ENCODE data around the gene SNX22.
A peak's percentile ranks its signal among the peaks of the same experiment; 100 is the strongest.

The SNX22 gene

GRCh38 chr15:64155802-64156651, 4.5 kb downstream of the SNX22 start:
- no peak overlapping the region for H3K27ac ChIP-seq (ENCODE audit: low read depth, low read length)
- H3K27me3 ChIP-seq (ENCODE audit: control insufficient read depth in 5 of 5, insufficient read depth in 4 of 5, low read length in 5 of 5), result peaks cover 0 to 17% (median 14%) of the 10 kb centered on the region in 5 donors
- H3K4me1 ChIP-seq (ENCODE audit: control insufficient read depth in 5 of 5, insufficient read depth in 5 of 5, low read length in 5 of 5), result peaks cover 2 to 40% (median 33%) of the 10 kb centered on the region in 5 donors
- H3K36me3 ChIP-seq (ENCODE audit: control insufficient read depth in 5 of 5, insufficient read depth in 5 of 5, low read length in 5 of 5), result peaks cover 0 to 60% (median 57%) of the 10 kb centered on the region in 5 donors
- H3K4me3 ChIP-seq (ENCODE audit: low read depth in 1 of 5, low read length in 5 of 5), result no peak overlapping the region
- no peak overlapping the region for H3K9ac ChIP-seq (ENCODE audit: low read length in 5 of 5)
- no peaks in the 10 kb centered on the region for H3K9me3 ChIP-seq (ENCODE audit: control insufficient read depth in 5 of 5, low read length in 5 of 5)

DNA sequence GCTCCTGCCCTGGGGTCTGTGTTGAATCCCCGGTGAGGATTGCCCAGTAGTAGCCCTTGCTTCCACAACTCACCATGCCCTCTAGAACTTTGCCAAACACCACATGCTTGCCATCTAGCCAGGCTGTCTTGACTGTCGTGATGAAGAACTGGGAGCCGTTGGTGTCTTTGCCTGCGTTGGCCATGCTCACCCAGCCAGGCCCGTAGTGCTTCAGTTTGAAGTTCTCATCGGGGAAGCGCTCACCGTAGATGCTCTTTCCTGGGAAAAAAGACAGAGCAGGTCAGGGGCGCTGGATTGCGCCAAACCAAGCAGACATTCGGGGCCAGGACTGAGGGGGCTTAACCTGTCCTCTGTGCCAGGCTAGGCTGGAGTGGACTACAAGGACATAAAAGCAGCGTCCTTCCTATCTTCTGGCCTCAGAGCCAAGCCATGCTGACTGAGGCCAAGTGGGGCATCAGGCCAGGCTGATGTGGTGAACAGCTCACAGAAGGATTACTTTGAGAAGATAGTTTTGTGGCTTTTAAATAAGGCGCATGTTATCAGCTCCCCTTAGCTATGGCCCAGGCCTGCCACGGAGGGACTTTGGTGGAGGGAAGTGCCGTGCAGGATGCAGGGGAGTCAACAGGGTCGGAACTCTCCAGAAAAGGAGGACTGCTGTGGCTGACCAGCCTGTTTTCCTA, 5.3 kb downstream of the SNX22 start:
- no peak overlapping the region for H3K9ac ChIP-seq (ENCODE audit: low read length in 5 of 5)
- peaks cover 0 to 15% (median 13%) of the 10 kb centered on the region in 5 donors for H3K27me3 ChIP-seq (ENCODE audit: control insufficient read depth in 5 of 5, insufficient read depth in 4 of 5, low read length in 5 of 5)
- peaks cover 4 to 40% (median 34%) of the 10 kb centered on the region in 5 donors for H3K4me1 ChIP-seq (ENCODE audit: control insufficient read depth in 5 of 5, insufficient read depth in 5 of 5, low read length in 5 of 5)
- H3K9me3 ChIP-seq (ENCODE audit: control insufficient read depth in 5 of 5, low read length in 5 of 5), result no peaks in the 10 kb centered on the region
- peaks cover 0 to 60% (median 57%) of the 10 kb centered on the region in 5 donors for H3K36me3 ChIP-seq (ENCODE audit: control insufficient read depth in 5 of 5, insufficient read depth in 5 of 5, low read length in 5 of 5)
- H3K27ac ChIP-seq (ENCODE audit: low read depth, low read length), result no peak overlapping the region
- no peak overlapping the region for H3K4me3 ChIP-seq (ENCODE audit: low read depth in 1 of 5, low read length in 5 of 5)

GRCh38 chr15:64157599-64158125, 6.1 kb downstream of the SNX22 start:
- Histone ChIP-seq H3K27ac (ENCODE audit: low read depth, low read length) (no peak overlapping the region), H3K4me1 (ENCODE audit: control insufficient read depth in 5 of 5, insufficient read depth in 5 of 5, low read length in 5 of 5) (peaks cover 7 to 38% (median 31%) of the 10 kb centered on the region in 5 donors), H3K9ac (ENCODE audit: low read length in 5 of 5) (no peak overlapping the region), H3K36me3 (ENCODE audit: control insufficient read depth in 5 of 5, insufficient read depth in 5 of 5, low read length in 5 of 5) (peaks cover 0 to 60% (median 57%) of the 10 kb centered on the region in 5 donors), H3K27me3 (ENCODE audit: control insufficient read depth in 5 of 5, insufficient read depth in 4 of 5, low read length in 5 of 5) (peaks cover 0 to 6% (median 5%) of the 10 kb centered on the region in 5 donors), H3K9me3 (ENCODE audit: control insufficient read depth in 5 of 5, low read length in 5 of 5) (no peaks in the 10 kb centered on the region), H3K4me3 (ENCODE audit: low read depth in 1 of 5, low read length in 5 of 5) (no peak overlapping the region)

DNA sequence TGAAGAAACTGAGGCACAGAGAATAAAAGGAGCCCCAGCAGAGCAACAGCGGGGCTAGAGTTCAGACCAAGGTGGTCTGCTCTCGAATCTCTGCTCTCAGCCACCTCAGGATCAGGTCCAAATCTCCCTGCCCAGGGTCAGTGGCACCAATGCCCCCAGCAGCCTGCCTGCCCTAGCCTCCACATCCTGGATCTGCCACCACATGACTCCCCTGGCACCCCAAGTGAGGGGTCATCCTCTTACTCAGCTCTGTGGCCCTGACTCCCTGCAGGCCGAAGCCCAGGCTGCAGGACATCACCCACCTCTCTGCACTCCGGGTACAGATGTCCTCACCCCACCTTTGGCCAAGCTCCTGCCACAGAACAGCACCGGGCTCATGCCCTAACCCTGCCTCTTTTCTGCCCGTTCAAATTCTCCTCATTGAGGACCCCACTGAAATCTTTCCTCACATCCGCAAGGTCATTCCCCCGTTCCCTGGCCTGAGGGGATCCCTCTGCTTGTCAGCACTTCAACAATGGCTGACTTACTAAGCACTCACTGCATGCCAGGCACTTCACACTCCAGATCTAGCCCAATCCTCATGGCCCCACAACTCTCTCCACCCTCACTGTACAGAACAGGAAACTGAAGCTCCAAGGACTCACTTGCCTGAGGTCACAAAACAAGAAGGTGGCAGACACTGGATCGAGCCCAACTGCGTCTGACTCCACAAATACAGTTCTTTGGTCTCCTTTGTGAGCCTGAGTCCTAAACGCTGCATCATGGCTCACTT, 7.0 kb downstream of the SNX22 start:
- Histone ChIP-seq H3K9ac (ENCODE audit: low read length in 5 of 5) (no peak overlapping the region), H3K36me3 (ENCODE audit: control insufficient read depth in 5 of 5, insufficient read depth in 5 of 5, low read length in 5 of 5) (peaks cover 0 to 60% (median 57%) of the 10 kb centered on the region in 5 donors), H3K27me3 (ENCODE audit: control insufficient read depth in 5 of 5, insufficient read depth in 4 of 5, low read length in 5 of 5) (no peaks in the 10 kb centered on the region), H3K4me1 (ENCODE audit: control insufficient read depth in 5 of 5, insufficient read depth in 5 of 5, low read length in 5 of 5) (peaks cover 5 to 34% (median 25%) of the 10 kb centered on the region in 5 donors), H3K27ac (ENCODE audit: low read depth, low read length) (no peak overlapping the region), H3K4me3 (ENCODE audit: low read depth in 1 of 5, low read length in 5 of 5) (no peak overlapping the region), H3K9me3 (ENCODE audit: control insufficient read depth in 5 of 5, low read length in 5 of 5) (no peaks in the 10 kb centered on the region)

- Histone ChIP-seq H3K4me1 (ENCODE audit: control insufficient read depth in 5 of 5, insufficient read depth in 5 of 5, low read length in 5 of 5) (peaks cover 5 to 37% (median 29%) of the 10 kb centered on the region in 5 donors), H3K9me3 (ENCODE audit: control insufficient read depth in 5 of 5, low read length in 5 of 5) (no peaks in the 10 kb centered on the region), H3K36me3 (ENCODE audit: control insufficient read depth in 5 of 5, insufficient read depth in 5 of 5, low read length in 5 of 5) (peaks cover 0 to 39% (median 36%) of the 10 kb centered on the region in 5 donors), H3K27me3 (ENCODE audit: control insufficient read depth in 5 of 5, insufficient read depth in 4 of 5, low read length in 5 of 5) (no peaks in the 10 kb centered on the region), H3K9ac (ENCODE audit: low read length in 5 of 5) (peak overlapping the region; percentile 53 to 92 (median 82)), H3K4me3 (ENCODE audit: low read depth in 1 of 5, low read length in 5 of 5) (peak overlapping the region; percentile 78 to 96 (median 85)), H3K27ac (ENCODE audit: low read depth, low read length) (peak overlapping the region; percentile 90)
These were observed 10.4 kb downstream of the SNX22 start for GRCh38 chr15:64161688-64162477.

GRCh38 chr15:64162478-64162868, 10.9 kb downstream of the SNX22 start:
- H3K4me3 ChIP-seq (ENCODE audit: low read depth in 1 of 5, low read length in 5 of 5), result peak overlapping the region; percentile 78 to 96 (median 85)
- H3K27ac ChIP-seq (ENCODE audit: low read depth, low read length), result peak overlapping the region; percentile 90
- H3K4me1 ChIP-seq (ENCODE audit: control insufficient read depth in 5 of 5, insufficient read depth in 5 of 5, low read length in 5 of 5), result peaks cover 5 to 37% (median 29%) of the 10 kb centered on the region in 5 donors
- H3K36me3 ChIP-seq (ENCODE audit: control insufficient read depth in 5 of 5, insufficient read depth in 5 of 5, low read length in 5 of 5), result peaks cover 0 to 33% (median 30%) of the 10 kb centered on the region in 5 donors
- H3K9me3 ChIP-seq (ENCODE audit: control insufficient read depth in 5 of 5, low read length in 5 of 5), result no peaks in the 10 kb centered on the region
- no peaks in the 10 kb centered on the region for H3K27me3 ChIP-seq (ENCODE audit: control insufficient read depth in 5 of 5, insufficient read depth in 4 of 5, low read length in 5 of 5)
- H3K9ac ChIP-seq (ENCODE audit: low read length in 5 of 5), result peak overlapping the region; percentile 53 to 92 (median 82)

- H3K36me3 ChIP-seq (ENCODE audit: control insufficient read depth in 5 of 5, insufficient read depth in 5 of 5, low read length in 5 of 5), result peaks cover 0 to 27% (median 24%) of the 10 kb centered on the region in 5 donors
- no peaks in the 10 kb centered on the region for H3K27me3 ChIP-seq (ENCODE audit: control insufficient read depth in 5 of 5, insufficient read depth in 4 of 5, low read length in 5 of 5)
- H3K9me3 ChIP-seq (ENCODE audit: control insufficient read depth in 5 of 5, low read length in 5 of 5), result no peaks in the 10 kb centered on the region
- H3K9ac ChIP-seq (ENCODE audit: low read length in 5 of 5), result peak within 1 kb of the TSS; percentile 66 to 92 (median 82)
- H3K4me1 ChIP-seq (ENCODE audit: control insufficient read depth in 5 of 5, insufficient read depth in 5 of 5, low read length in 5 of 5), result peaks cover 5 to 37% (median 29%) of the 10 kb centered on the region in 5 donors
- H3K27ac ChIP-seq (ENCODE audit: low read depth, low read length), result peak within 1 kb of the TSS; percentile 90
- H3K4me3 ChIP-seq (ENCODE audit: low read depth in 1 of 5, low read length in 5 of 5), result peak within 1 kb of the TSS; percentile 78 to 96 (median 85)
These were observed 11.5 kb downstream of the SNX22 start, which contains the start of gene PPIB for GRCh38 chr15:64162869-64163658. Gene PPIB, minus strand, starts transcription at chr15:64163022. Its CDS starts 36 bp downstream, at chr15:64162986.

- peaks cover 0 to 19% (median 16%) of the 10 kb centered on the region in 5 donors for H3K36me3 ChIP-seq (ENCODE audit: control insufficient read depth in 5 of 5, insufficient read depth in 5 of 5, low read length in 5 of 5)
These were observed 12.3 kb downstream of the SNX22 start for GRCh38 chr15:64163659-64164362.

More at GRCh38 chr15:64163659-64164362, 12.3 kb downstream of the SNX22 start:
- Histone ChIP-seq H3K4me3 (ENCODE audit: low read depth in 1 of 5, low read length in 5 of 5) (peak overlapping the region; percentile 63 to 96 (median 72)), H3K27me3 (ENCODE audit: control insufficient read depth in 5 of 5, insufficient read depth in 4 of 5, low read length in 5 of 5) (no peaks in the 10 kb centered on the region), H3K9me3 (ENCODE audit: control insufficient read depth in 5 of 5, low read length in 5 of 5) (no peaks in the 10 kb centered on the region), H3K9ac (ENCODE audit: low read length in 5 of 5) (peak overlapping the region; percentile 66 to 77 (median 73)), H3K27ac (ENCODE audit: low read depth, low read length) (peak overlapping the region; percentile 90), H3K4me1 (ENCODE audit: control insufficient read depth in 5 of 5, insufficient read depth in 5 of 5, low read length in 5 of 5) (peaks cover 5 to 37% (median 27%) of the 10 kb centered on the region in 5 donors)
